Measurements from ENCODE around the gene CSNK1D.

The CSNK1D gene

GRCh38 chr17:82250868-82251500 is 22.5 kb downstream of the CSNK1D start:
- DNase-seq (ENCODE audit: insufficient read length, low spot score), result no peak
- TF ChIP-seq POLR2A (IDR thresholded peaks at IDR 0.05; ENCODE audit: low read depth, low read length), result no peak
- no peak for FAIRE-seq

GRCh38 chr17:82249896-82250581 is 23.5 kb downstream of the CSNK1D start:
- DNase-seq (ENCODE audit: insufficient read length, low spot score), result no peak
- FAIRE-seq, result no peak
- TF ChIP-seq POLR2A (IDR thresholded peaks at IDR 0.05; ENCODE audit: low read depth, low read length), result no peak

GRCh38 chr17:82248815-82249674 is 24.5 kb downstream of the CSNK1D start:
- TF ChIP-seq POLR2A (IDR thresholded peaks at IDR 0.05; ENCODE audit: low read depth, low read length), result no peak
- DNase-seq (ENCODE audit: insufficient read length, low spot score) (no peak), FAIRE-seq (no peak)

DNA sequence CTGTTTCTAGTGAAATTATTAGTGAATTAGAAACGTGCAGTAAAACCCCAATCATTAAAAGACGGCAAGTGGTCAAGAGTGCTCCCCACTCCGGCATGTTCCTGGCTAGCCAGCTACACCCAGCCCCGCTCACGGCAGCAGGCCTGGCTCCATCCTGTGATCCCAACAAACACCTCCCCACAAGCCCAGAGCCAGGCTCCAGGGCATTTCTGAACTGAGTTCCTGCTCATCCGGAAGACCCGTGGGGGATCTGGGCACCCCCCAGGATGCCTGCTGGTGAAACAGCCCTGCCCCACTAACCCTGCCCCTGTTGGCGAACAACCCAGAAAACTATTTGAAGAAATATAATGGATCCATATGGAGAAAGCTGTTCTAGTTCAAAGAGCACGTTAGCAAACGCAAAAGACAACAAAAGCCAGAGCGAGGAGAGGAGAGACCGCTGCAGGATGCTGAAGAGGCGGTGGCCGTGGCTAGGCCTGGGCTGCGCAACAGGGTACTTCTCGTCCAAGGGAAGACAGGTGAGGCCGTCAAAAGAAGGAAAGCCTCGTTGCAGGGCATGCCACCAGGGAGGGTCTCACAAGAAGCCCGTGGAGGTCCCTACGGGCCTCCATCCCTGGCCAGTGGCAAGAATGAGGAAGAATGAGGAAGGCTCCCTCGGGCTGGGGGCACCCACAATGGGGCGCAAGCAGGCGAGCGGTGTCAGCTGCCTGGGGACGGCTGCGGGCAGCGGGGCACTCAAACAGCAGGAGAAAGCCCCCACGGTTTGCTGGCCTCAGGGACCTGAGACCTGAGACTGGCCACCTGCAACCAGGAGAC is 25.4 kb downstream of the CSNK1D start:
- FAIRE-seq, result no peak

GRCh38 chr17:82247182-82247823 is 26.2 kb downstream of the CSNK1D start:
- DNase-seq (ENCODE audit: insufficient read length, low spot score) (no peak), FAIRE-seq (no peak)
- no peak for TF ChIP-seq POLR2A (IDR thresholded peaks at IDR 0.05; ENCODE audit: low read depth, low read length)

More for the DNA sequence above, 25.4 kb downstream of the CSNK1D start:
- no peak for DNase-seq (ENCODE audit: insufficient read length, low spot score)
- no peak for TF ChIP-seq POLR2A (IDR thresholded peaks at IDR 0.05; ENCODE audit: low read depth, low read length)

DNA sequence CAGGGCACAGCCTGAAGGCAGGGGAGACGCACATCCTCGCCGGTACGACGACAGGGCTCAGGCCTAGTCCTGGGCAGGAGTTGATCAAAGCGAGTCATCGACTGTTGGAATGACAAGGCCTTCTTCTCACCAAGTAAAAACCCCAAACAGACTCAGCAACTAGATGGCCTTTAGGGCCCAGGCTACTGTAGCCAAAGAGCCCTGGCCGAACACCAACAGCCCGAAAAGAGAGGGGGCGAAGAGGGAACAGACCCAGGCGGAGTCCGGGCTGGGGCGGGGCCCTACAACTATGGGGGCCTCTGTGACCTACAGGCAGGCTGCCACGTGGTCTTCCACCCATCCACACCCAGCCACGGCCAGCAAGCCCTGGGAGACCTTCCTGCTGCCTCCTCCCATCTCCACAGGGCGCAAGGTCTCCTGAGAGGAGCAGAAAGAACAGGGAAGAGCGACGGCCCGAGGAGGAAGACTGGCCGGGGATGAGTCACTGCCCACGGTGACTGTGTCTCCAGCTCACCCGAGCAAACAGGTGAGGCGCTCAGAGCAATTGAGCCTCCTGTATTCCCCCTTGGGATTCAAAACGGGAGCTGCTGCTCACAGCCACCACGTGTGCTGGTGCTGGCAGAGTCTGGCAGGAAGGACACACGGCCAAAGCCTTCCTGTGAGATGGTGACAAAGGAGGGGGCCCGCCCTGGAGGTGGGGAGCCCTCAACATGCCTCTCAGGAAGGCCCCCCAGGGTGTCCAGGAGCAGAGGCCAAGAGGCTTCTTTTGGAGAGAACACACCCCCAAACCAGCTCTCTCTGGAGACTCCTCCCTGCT is 26.9 kb downstream of the CSNK1D start:
- DNase-seq (ENCODE audit: insufficient read length, low spot score), result peak; percentile 93
- TF ChIP-seq POLR2A (IDR thresholded peaks at IDR 0.05; ENCODE audit: low read depth, low read length), result no peak
- no peak for FAIRE-seq

- no peak for TF ChIP-seq POLR2A (IDR thresholded peaks at IDR 0.05; ENCODE audit: low read depth, low read length)
- FAIRE-seq, result no peak
These were observed 27.5 kb downstream of the CSNK1D start for GRCh38 chr17:82246040-82246364.

DNA sequence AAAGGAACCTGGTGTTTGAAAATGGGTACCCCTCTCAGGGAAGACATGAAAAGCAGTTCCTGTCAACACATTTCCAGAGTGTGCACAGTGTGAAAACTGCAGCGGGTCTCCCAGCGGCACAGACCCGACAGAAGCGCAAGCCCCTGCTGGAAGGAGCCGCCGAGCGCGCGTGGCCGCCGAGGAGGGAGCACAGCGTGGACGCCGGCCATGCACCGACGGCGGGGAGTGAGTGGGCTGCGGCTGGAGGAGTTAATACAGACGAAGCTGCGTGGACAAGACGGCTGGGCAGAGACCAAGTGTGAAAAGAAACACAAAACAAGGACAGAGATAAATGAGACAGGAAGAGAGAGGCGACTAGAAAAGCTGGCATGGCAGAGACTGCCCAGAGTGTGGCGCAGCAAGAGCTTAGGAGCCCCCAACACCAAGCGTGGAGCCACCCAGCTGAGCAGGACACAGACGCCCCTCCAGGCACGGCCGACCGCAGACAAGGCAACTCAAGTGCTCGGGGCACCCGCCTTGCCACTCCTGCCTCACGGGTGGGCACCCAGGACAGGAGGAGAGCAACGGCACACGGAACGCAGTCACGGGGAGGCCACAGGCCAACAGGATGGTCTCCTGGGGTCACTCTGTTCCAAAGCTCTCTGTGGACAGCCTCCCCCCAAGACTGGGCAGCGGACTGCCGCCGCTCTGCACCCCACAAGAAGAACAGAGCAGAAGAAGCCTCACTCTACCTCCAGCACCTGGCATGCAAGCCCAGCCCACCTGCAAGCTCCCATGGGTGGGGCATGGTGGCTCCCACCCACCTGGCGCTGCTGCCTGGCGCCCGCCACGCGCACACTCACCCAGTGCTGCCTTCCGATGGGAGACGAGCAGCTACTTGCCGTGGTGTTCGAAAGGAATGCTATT is 28.1 kb downstream of the CSNK1D start:
- DNase-seq (ENCODE audit: insufficient read length, low spot score) (no peak), FAIRE-seq (no peak)

More at GRCh38 chr17:82246040-82246364, 27.5 kb downstream of the CSNK1D start:
- DNase-seq (ENCODE audit: insufficient read length, low spot score), result no peak

GRCh38 chr17:82244413-82245133 is 28.9 kb downstream of the CSNK1D start:
- FAIRE-seq (no peak), DNase-seq (ENCODE audit: insufficient read length, low spot score) (no peak)
- no peak for TF ChIP-seq POLR2A (IDR thresholded peaks at IDR 0.05; ENCODE audit: low read depth, low read length)

More for the DNA sequence above, 28.1 kb downstream of the CSNK1D start:
- TF ChIP-seq POLR2A (IDR thresholded peaks at IDR 0.05; ENCODE audit: low read depth, low read length), result no peak

GRCh38 chr17:82243648-82244412 is 29.7 kb downstream of the CSNK1D start:
- FAIRE-seq, result no peak

More at GRCh38 chr17:82243648-82244412, 29.7 kb downstream of the CSNK1D start:
- no peak for TF ChIP-seq POLR2A (IDR thresholded peaks at IDR 0.05; ENCODE audit: low read depth, low read length)
- DNase-seq (ENCODE audit: insufficient read length, low spot score), result no peak

All from H54 (cell line).